AG20443 (cell line): ENCODE results near the gene APOBEC3C.
"Not testable (repeated sequence)": the region's sequence is repeated elsewhere in the genome, so short reads cannot be mapped to it uniquely, and the experiment has no call there.

Source experiments
- DNase-seq: peaks from one replicate; pipeline ENCODE4 v3.0.0; 2012; ENCODE audit warnings: low spot score, mixed read lengths

APOBEC3C gene

GRCh38 chr22:39021552-39022250 lies 7.6 kb downstream of the APOBEC3C start:
- peak; percentile 27 for DNase-seq

GRCh38 chr22:39024519-39025308 lies 10.7 kb downstream of the APOBEC3C start:
- no peak for DNase-seq

- DNase-seq = no peak
Observed at GRCh38 chr22:39026509-39027150, 12.6 kb downstream of the APOBEC3C start.

- no peak for DNase-seq
Observed at GRCh38 chr22:39027717-39028116, 13.7 kb downstream of the APOBEC3C start.

- DNase-seq = no peak
Observed at GRCh38 chr22:39028281-39028680, 14.2 kb downstream of the APOBEC3C start.

- DNase-seq = no peak
Observed at GRCh38 chr22:39029227-39029626, 15.2 kb downstream of the APOBEC3C start.

- DNase-seq = no peak
Observed at GRCh38 chr22:39030705-39031104, 16.6 kb downstream of the APOBEC3C start.

- DNase-seq = not testable (repeated sequence)
Observed at GRCh38 chr22:39031434-39032295, 17.6 kb downstream of the APOBEC3C start.

GRCh38 chr22:39037071-39037470 lies 23.0 kb downstream of the APOBEC3C start:
- DNase-seq = not testable (repeated sequence)

- DNase-seq = no peak
Observed at GRCh38 chr22:39039306-39040126, 25.5 kb downstream of the APOBEC3C start.

GRCh38 chr22:39040155-39040537 lies 26.1 kb downstream of the APOBEC3C start:
- DNase-seq = not testable (repeated sequence)

GRCh38 chr22:39040538-39041296 lies 26.7 kb downstream of the APOBEC3C start, which contains the start of gene APOBEC3F:
TSS of gene APOBEC3F (plus strand) at chr22:39040864. CDS start at chr22:39040961, 97 bp downstream.
- DNase-seq = peak; percentile 18

- DNase-seq = no peak
Observed at GRCh38 chr22:39041908-39042307, 27.9 kb downstream of the APOBEC3C start.

- DNase-seq = not testable (repeated sequence)
Observed at GRCh38 chr22:39043063-39043462, 29.0 kb downstream of the APOBEC3C start.

GRCh38 chr22:39045136-39045535 lies 31.1 kb downstream of the APOBEC3C start:
- not testable (repeated sequence) for DNase-seq

- DNase-seq = not testable (repeated sequence)
Observed at GRCh38 chr22:39049486-39049885, 35.4 kb downstream of the APOBEC3C start.

- not testable (repeated sequence) for DNase-seq
Observed at GRCh38 chr22:39051844-39052495, 37.9 kb downstream of the APOBEC3C start.

GRCh38 chr22:39055658-39056057 lies 41.6 kb downstream of the APOBEC3C start:
- no peak for DNase-seq

- not testable (repeated sequence) for DNase-seq
Observed at GRCh38 chr22:39061290-39061689, 47.2 kb downstream of the APOBEC3C start.
